Measurements from ENCODE around the gene BOK. TPM values are rescaled to one million over a fixed set of nuclear protein-coding genes. Genes with fewer than 3 reads are reported as not detected.

The BOK gene
- total RNA-seq, 1 experiment from 2014 or later = 33.9 TPM

- Histone ChIP-seq H3K23ac (ENCODE audit: insufficient read length, low read depth, low read length) (no peak overlapping the region), H4K5ac (ENCODE audit: insufficient read length, low read depth, low read length) (no peak overlapping the region), H2AK5ac (ENCODE audit: insufficient read length, low read length) (no peak overlapping the region), H3K27ac (ENCODE audit: insufficient read length, low read depth, low read length) (no peak overlapping the region), H2BK12ac (ENCODE audit: insufficient read length, low read depth, low read length) (no peak overlapping the region), H2BK15ac (ENCODE audit: low read depth, low read length) (no peak overlapping the region), H4K91ac (ENCODE audit: insufficient read length, low read depth, low read length) (no peak overlapping the region), H2BK120ac (ENCODE audit: low read depth, low read length, poor library complexity, severe bottlenecking) (no peak overlapping the region), H2BK5ac (ENCODE audit: insufficient read length, low read length) (no peak overlapping the region), H2BK20ac (ENCODE audit: low read depth, low read length, poor library complexity, severe bottlenecking) (no peak overlapping the region), H3K18ac (ENCODE audit: insufficient read length, low read depth, low read length) (no peak overlapping the region), H3K4me1 (ENCODE audit: insufficient read depth, low read length) (no peaks in the 10 kb centered on the region), H3K9ac (ENCODE audit: extremely low read depth, insufficient read length, low read length) (no peak overlapping the region), H3K9me3 (ENCODE audit: control insufficient read depth, low read depth, low read length) (peaks cover 2% of the 10 kb centered on the region), H3K79me2 (ENCODE audit: insufficient read depth, low read length) (no peaks in the 10 kb centered on the region), H3K14ac (ENCODE audit: insufficient read depth, low read length) (no peak overlapping the region), H3K23me2 (ENCODE audit: insufficient read length, low read depth, low read length, poor library complexity, severe bottlenecking) (no peaks in the 10 kb centered on the region), H2AFZ (ENCODE audit: low read length) (no peak overlapping the region), H3K56ac (ENCODE audit: insufficient read length, low read depth, low read length) (no peak overlapping the region), H4K8ac (replicated peaks; ENCODE audit: insufficient read length, low read depth, low read length) (no peak overlapping the region), H3K79me1 (ENCODE audit: insufficient read depth, low read depth, low read length, poor library complexity, severe bottlenecking) (no peaks in the 10 kb centered on the region), H4K20me1 (ENCODE audit: control insufficient read depth, insufficient read depth, insufficient read length) (no peaks in the 10 kb centered on the region), H3K4ac (ENCODE audit: low read depth, low read length) (no peak overlapping the region), H3T11ph (ENCODE audit: low read length) (no peak overlapping the region), H3K27me3 (ENCODE audit: insufficient read depth, low read length) (no peaks in the 10 kb centered on the region), H3K4me2 (ENCODE audit: insufficient read depth, insufficient read length, low read length) (no peak overlapping the region)
- no peak for DNase-seq
- H3K4me1 Mint-ChIP-seq = no peaks in the 10 kb centered on the region; a peak in 3 of 4 replicates
- H3K9me3 Mint-ChIP-seq = peaks cover 21 to 22% of the 10 kb centered on the region in 2 experiments
- H3K27ac Mint-ChIP-seq = no peak overlapping the region
- no peak for TF ChIP-seq CTCF (conservative IDR thresholded peaks at IDR 0.05)
- H3K27me3 Mint-ChIP-seq (ENCODE audit: low read depth) = no peaks in the 10 kb centered on the region
- peaks cover 9 to 27% (median 16%) of the 10 kb centered on the region in 3 experiments for H3K36me3 Mint-ChIP-seq (ENCODE audit: insufficient read depth in 1 of 3, low read depth in 3 of 3)
- H3K4me3 Mint-ChIP-seq = no peak overlapping the region
- WGBS (ENCODE audit: extremely low coverage, insufficient read length, low lambda C conversion rate) = no CpG with 5 or more reads among the region's 18 CpGs
Observed at GRCh38 chr2:241592126-241592845, 33.7 kb downstream of the BOK start.
